GM12878 (cell line): Measurements from ENCODE around the gene POU2F1. TPM values are rescaled to one million over a fixed set of nuclear protein-coding genes. Genes with fewer than 3 reads are reported as not detected.

Experiments used
- ATAC-seq: fragments of 200-7000 bp; cut with Tn5 transposase; 3 replicates; pipeline ENCODE4 v1.9.1; 2020; ENCODE audit warnings: mild to moderate bottlenecking, moderate library complexity
- BruUV-seq: library from RNA; stranded (reverse); fragments of 400-500 nt; replicated peaks from 2 replicates; lab custom pipeline; 2021; lab: Mats Ljungman, UMichigan
- CTCF ChIA-PET: fragments of 300-600 bp; sonication (Branson Sonifier 250); formaldehyde crosslinking; extraction: SDS; loops from one replicate; lab custom pipeline; 2021; ENCODE audit warnings: inconsistent platforms; lab: Yijun Ruan, JAX
- POLR2A ChIA-PET: fragments of 350-600 bp; formaldehyde crosslinking; extraction: SDS; loops from one replicate; lab custom pipeline; 2021; ENCODE audit warnings: inconsistent platforms; lab: Charles Lee
- RAD21 ChIA-PET: fragments of 300-600 bp; sonication (Branson Sonifier 250); formaldehyde crosslinking; loops from one replicate; lab custom pipeline; 2023; ENCODE audit warnings: antibody characterized with exemption; ENCODE audit not compliant: unreplicated experiment; lab: Charles Lee
- SMC1A ChIA-PET: fragments of 300-600 bp; sonication (Branson Sonifier 250); formaldehyde crosslinking; loops from one replicate; lab custom pipeline; 2023; ENCODE audit not compliant: unreplicated experiment, uncharacterized antibody; lab: Charles Lee
- DNase-seq: peaks from one replicate; pipeline ENCODE4 v3.0.0-alpha.2; 2011; ENCODE audit warnings: low read depth, low spot score
- FAIRE-seq: peaks from 3 replicates; lab custom pipeline; 2011; peaks lifted over from hg19 to GRCh38; lab: Jason Lieb, UNC
- H2AFZ ChIP-seq: 2 replicates; pipeline ENCODE4 v1.6.0; 2011; ENCODE audit warnings: low read depth, low read length, control low read depth; ENCODE audit not compliant: control insufficient read depth
- H3K27ac ChIP-seq: 2 replicates; pipeline ENCODE4 v1.5.1; 2011; ENCODE audit warnings: control low read depth; ENCODE audit not compliant: control insufficient read depth, insufficient read depth
- H3K27me3 ChIP-seq, 2 experiments: replicated peaks in 1 of 2; 2 replicates each; pipeline versions ENCODE4 v1.6.0 to v1.6.1; 2011; ENCODE audit warnings: low read length in 1 of 2; ENCODE audit not compliant: control insufficient read depth in 2 of 2, insufficient read depth in 2 of 2
- H3K36me3 ChIP-seq, 2 experiments: 2 replicates each; pipeline ENCODE4 v1.5.1; 2011; ENCODE audit warnings: low read length in 1 of 2; ENCODE audit not compliant: control insufficient read depth in 2 of 2, insufficient read depth in 2 of 2
- H3K4me1 ChIP-seq: 2 replicates; pipeline ENCODE4 v1.6.1; 2011; ENCODE audit warnings: mild to moderate bottlenecking, low read length, moderate library complexity, mixed read lengths; ENCODE audit not compliant: control insufficient read depth, insufficient read depth
- H3K4me2 ChIP-seq: 2 replicates; pipeline ENCODE4 v1.6.0; 2011; ENCODE audit warnings: control low read depth; ENCODE audit not compliant: control insufficient read depth, insufficient read depth
- H3K4me3 ChIP-seq: fragments of 200-600 bp; sonication (generic); 2 replicates; pipeline ENCODE4 v1.5.1; 2016
- H3K79me2 ChIP-seq: 2 replicates; pipeline ENCODE4 v1.6.0; 2011; ENCODE audit warnings: low read length; ENCODE audit not compliant: control insufficient read depth, insufficient read depth
- H3K9ac ChIP-seq: 2 replicates; pipeline ENCODE4 v1.8.0; 2011; ENCODE audit warnings: low read length, control low read depth, mixed read lengths; ENCODE audit not compliant: control insufficient read depth, insufficient read depth
- H3K9me3 ChIP-seq: replicated peaks from 3 replicates; pipeline ENCODE4 v1.5.1; 2011; ENCODE audit warnings: mild to moderate bottlenecking, low read length; ENCODE audit not compliant: control insufficient read depth, insufficient read depth
- H4K20me1 ChIP-seq: 2 replicates; pipeline ENCODE4 v1.6.0; 2011; ENCODE audit not compliant: control insufficient read depth, insufficient read depth
- EP300 ChIP-seq, 2 experiments: fragments of 150-350 bp in 1 of 2; IDR thresholded peaks; 2 replicates each; pipeline ENCODE4 v1.6.1; 2011 to 2012; ENCODE audit warnings: low read depth in 2 of 2, low read length in 2 of 2, borderline replicate concordance in 1 of 2, improper control_type of control experiment in 1 of 2, inconsistent platforms in 1 of 2; ENCODE audit not compliant: control insufficient read depth in 1 of 2
- IRF3 ChIP-seq: fragments of 450-650 bp; IDR thresholded peaks from 2 replicates; pipeline ENCODE4 v1.6.1; 2014; ENCODE audit warnings: mild to moderate bottlenecking
- MLLT1 ChIP-seq: fragments of 450-650 bp; IDR thresholded peaks from 2 replicates; pipeline ENCODE4 v1.6.1; 2016; ENCODE audit warnings: mild to moderate bottlenecking
- NFYB ChIP-seq: IDR thresholded peaks from 2 replicates; pipeline ENCODE4 v1.6.1; 2011; ENCODE audit warnings: low read depth, mild to moderate bottlenecking, low read length, improper control_type of control experiment, moderate library complexity; ENCODE audit not compliant: insufficient read depth
- POLR2AphosphoS5 ChIP-seq: IDR thresholded peaks from 2 replicates; pipeline ENCODE4 v1.6.1; 2011; ENCODE audit warnings: mild to moderate bottlenecking, low read length, inconsistent platforms
- POU2F2 ChIP-seq: IDR thresholded peaks from 3 replicates; pipeline ENCODE4 v1.6.1; 2011; ENCODE audit warnings: low read depth, mild to moderate bottlenecking, low read length, borderline replicate concordance
- SMAD5 ChIP-seq: IDR thresholded peaks from 2 replicates; pipeline ENCODE4 v1.6.1; 2016; ENCODE audit warnings: antibody characterized with exemption, low read depth
- STAT1 ChIP-seq: fragments of 450-650 bp; conservative IDR thresholded peaks from 2 replicates; pipeline ENCODE4 v1.6.1; 2014; ENCODE audit warnings: antibody characterized with exemption, mild to moderate bottlenecking
- YBX1 ChIP-seq: fragments of 450-650 bp; IDR thresholded peaks from 2 replicates; pipeline ENCODE4 v1.6.1; 2016; ENCODE audit warnings: antibody characterized with exemption
- ZBTB4 ChIP-seq: fragments of 450-650 bp; formaldehyde crosslinking; IDR thresholded peaks from 2 replicates; pipeline ENCODE4 v1.4.0; 2022; ENCODE audit warnings: mild to moderate bottlenecking, moderate library complexity
- WGBS: methylation state at CpG from one replicate; pipeline ENCODE4 v1.1.6; 2016; ENCODE audit warnings: low lambda C conversion rate; ENCODE audit not compliant: insufficient replicate concordance, insufficient coverage; ENCODE audit errors: missing lambda C conversion rate; 5-methylcytosine and 5-hydroxymethylcytosine counted together
- in situ Hi-C: fragments of 300-500 bp; cut with MboI; formaldehyde crosslinking; loops from 9 replicates; pipeline ENCODE4 v1.14.3; 2018; ENCODE audit warnings: mixed read lengths
- intact Hi-C: fragments of 100-400 bp; cut with micrococcal nuclease; formaldehyde crosslinking; loops from one replicate; pipeline ENCODE4 v1.14.2; 2022; ENCODE audit not compliant: unreplicated experiment
- polyA plus RNA-seq, 11 experiments: library from polyadenylated mRNA; depleted of rRNA in 4 of 11; unstranded in 6 of 11; stranded (reverse) in 5 of 11; fragments of >200 nt; fragmentation: Nextera tagmentation in 4 of 11; fragmentation: Illumina TruSeq in 1 of 11; extraction: Ambion mirVana in 4 of 11; extraction: Trizol in 1 of 11; gene quantifications; 1 replicate in 1 of 11; 2 replicates in 10 of 11; pipeline versions ENCODE4 v1.2.1 to v1.2.3, GENCODE V29; 2011 to 2016; ENCODE audit warnings: inconsistent platforms in 2 of 11, missing spikeins in 2 of 11, low read depth in 1 of 11
- total RNA-seq, 4 experiments: library from RNA; depleted of rRNA in 3 of 4; stranded (reverse); fragments of >200 nt in 3 of 4; fragmentation: Illumina TruSeq in 1 of 4; extraction: Trizol in 1 of 4; gene quantifications; 2 replicates each; pipeline versions ENCODE4 v1.2.1 to v1.2.3, GENCODE V29; 2013 to 2021

The POU2F1 gene
- total and polyA plus RNA-seq, 10 of the 15 experiments (the other 5 are each of a cell fraction or from before 2014, with no cell fraction given), result 2.5 to 21.7 (median 12.5) TPM

- BruUV-seq, result no TSS peak
- WGBS, result 100% methylated on average over 5 of the region's 5 CpGs
- ChIA-PET SMC1A (interaction anchor here (0.6 to 3.5 kb wide), 6 partner anchors 8 to 107 kb away, joined by 4 to 16 read pairs (median 6); no protein-coding TSS in a partner anchor), RAD21 (no interaction called here), CTCF (interaction anchor here (0.7 to 1.0 kb wide), 2 partner anchors 36 to 107 kb away, joined by 3 read pairs; no protein-coding TSS in a partner anchor), POLR2A (no interaction called here)
- no peaks in the 10 kb centered on the region for H3K79me2 ChIP-seq
- H3K4me2 ChIP-seq, result no peak overlapping the region
- FAIRE-seq (no peak), ATAC-seq (no peak), DNase-seq (no peak)
- intact Hi-C loops (no loop called here), in situ Hi-C loops (no loop called here)
- TF ChIP-seq POLR2AphosphoS5, result no peak
- TF ChIP-seq YBX1, result no peak
- no peak for TF ChIP-seq IRF3
- H3K27ac ChIP-seq, result no peak overlapping the region
- no peak overlapping the region for H3K4me3 ChIP-seq
- no peaks in the 10 kb centered on the region for H3K9me3 ChIP-seq
- H2AFZ ChIP-seq, result no peak overlapping the region
- H3K27me3 ChIP-seq, result no peaks in the 10 kb centered on the region
- H3K4me1 ChIP-seq, result no peaks in the 10 kb centered on the region
- H4K20me1 ChIP-seq, result no peaks in the 10 kb centered on the region
- no peak overlapping the region for H3K9ac ChIP-seq
- peaks cover 6 to 15% of the 10 kb centered on the region in 2 experiments for H3K36me3 ChIP-seq
These were observed 155.3 kb downstream of the POU2F1 start for GRCh38 chr1:167375949-167376348.

GRCh38 chr1:167387251-167387910, 166.7 kb downstream of the POU2F1 start:
- WGBS, result 93% methylated on average over 7 of the region's 7 CpGs
- Histone ChIP-seq H3K4me3 (no peak overlapping the region), H3K79me2 (no peaks in the 10 kb centered on the region), H3K9ac (no peak overlapping the region), H3K27ac (no peak overlapping the region), H2AFZ (no peak overlapping the region), H4K20me1 (no peaks in the 10 kb centered on the region), H3K9me3 (no peaks in the 10 kb centered on the region), H3K36me3 (peaks cover 5 to 23% of the 10 kb centered on the region in 2 experiments), H3K27me3 (no peaks in the 10 kb centered on the region), H3K4me2 (no peak overlapping the region), H3K4me1 (no peaks in the 10 kb centered on the region)
- ChIA-PET RAD21 (interaction anchor here (1.0 kb wide), 1 partner anchor 119 kb away, joined by 3 read pairs; no protein-coding TSS in a partner anchor), POLR2A (no interaction called here), SMC1A (interaction anchor here (0.7 kb wide), 1 partner anchor 168 kb away, joined by 3 read pairs; no protein-coding TSS in a partner anchor), CTCF (interaction anchor here (1.5 kb wide), 1 partner anchor 45 kb away, joined by 4 read pairs; no protein-coding TSS in a partner anchor)
- ATAC-seq (no peak), FAIRE-seq (no peak), DNase-seq (no peak)
- intact Hi-C loops, result no loop called here
- BruUV-seq, result no TSS peak
- in situ Hi-C loops, result no loop called here
- no peak for TF ChIP-seq MLLT1
- no peak for TF ChIP-seq SMAD5
- TF ChIP-seq STAT1, result no peak
- TF ChIP-seq ZBTB4, result no peak
- TF ChIP-seq NFYB, result no peak
- no peak for TF ChIP-seq POU2F2
- no peak for TF ChIP-seq EP300 (IDR thresholded peaks at IDR 0.05; ENCODE audit: borderline replicate concordance in 1 of 2, control insufficient read depth in 1 of 2, low read depth in 2 of 2, low read length in 2 of 2)
